ENCODE results near the gene RDH11. TPM values are rescaled to one million over a fixed set of nuclear protein-coding genes. Genes with fewer than 3 reads are reported as not detected.

The RDH11 gene
- total RNA-seq, 4 donors from 2014 or later, result 24.0 to 48.8 (median 34.9) TPM

GRCh38 chr14:67668559-67668958 lies 27.0 kb downstream of the RDH11 start:
- Histone ChIP-seq H3K4me3 (no peak overlapping the region), H3K36me3 (no peaks in the 10 kb centered on the region), H3K27me3 (no peaks in the 10 kb centered on the region), H3K9me3 (no peaks in the 10 kb centered on the region), H3K4me1 (peaks cover 0 to 62% (median 19%) of the 10 kb centered on the region in 4 donors), H3K27ac (no peak overlapping the region)
- DNase-seq (ENCODE audit: low spot score in 2 of 2), result no peak
- TF ChIP-seq POLR2A (IDR thresholded peaks at IDR 0.05), result no peak
- no peak for TF ChIP-seq CTCF (IDR thresholded peaks at IDR 0.05)
- no peak for TF ChIP-seq EP300 (IDR thresholded peaks at IDR 0.05)

GRCh38 chr14:67666750-67667449 lies 28.7 kb downstream of the RDH11 start:
- TF ChIP-seq EP300 (IDR thresholded peaks at IDR 0.05), result no peak
- TF ChIP-seq CTCF (IDR thresholded peaks at IDR 0.05), result peak; percentile 44 to 70 (median 60)
- peaks cover 0 to 5% (median 0%) of the 10 kb centered on the region in 3 donors for H3K36me3 ChIP-seq
- H3K27ac ChIP-seq, result no peak overlapping the region
- H3K27me3 ChIP-seq, result no peaks in the 10 kb centered on the region
- no peak overlapping the region for H3K4me3 ChIP-seq
- 22 to 29% methylated on average over 1 of the region's 1 CpG for WGBS, 2 donors
- no peaks in the 10 kb centered on the region for H3K9me3 ChIP-seq
- peak in 1 of 2 donors; percentile 29 for DNase-seq (ENCODE audit: low spot score in 2 of 2)
- H3K4me1 ChIP-seq, result peaks cover 0 to 46% (median 6%) of the 10 kb centered on the region in 4 donors

- H3K4me3 ChIP-seq, result no peak overlapping the region
- no peaks in the 10 kb centered on the region for H3K9me3 ChIP-seq
- TF ChIP-seq POLR2A (IDR thresholded peaks at IDR 0.05), result no peak
- no peak for TF ChIP-seq CTCF (IDR thresholded peaks at IDR 0.05)
- no peak for TF ChIP-seq EP300 (IDR thresholded peaks at IDR 0.05)
- peaks cover 0 to 36% (median 3%) of the 10 kb centered on the region in 4 donors for H3K4me1 ChIP-seq
- no peaks in the 10 kb centered on the region for H3K27me3 ChIP-seq
- WGBS, 2 donors, result 44 to 68% methylated on average over 2 of the region's 2 CpGs
- H3K27ac ChIP-seq, result no peak overlapping the region
- no peak for DNase-seq (ENCODE audit: low spot score in 2 of 2)
- peaks cover 0 to 8% (median 0%) of the 10 kb centered on the region in 3 donors for H3K36me3 ChIP-seq
Observed at GRCh38 chr14:67665868-67666267, 29.7 kb downstream of the RDH11 start.

- no peak for TF ChIP-seq EP300 (IDR thresholded peaks at IDR 0.05)
- TF ChIP-seq POLR2A (IDR thresholded peaks at IDR 0.05), result no peak
- TF ChIP-seq CTCF (IDR thresholded peaks at IDR 0.05), result no peak
- no peak for DNase-seq (ENCODE audit: low spot score in 2 of 2)
- H3K27ac ChIP-seq, result no peak overlapping the region
- 95 to 96% methylated on average over 4 of the region's 4 CpGs for WGBS, 2 donors
- no peak overlapping the region for H3K4me3 ChIP-seq
- no peaks in the 10 kb centered on the region for H3K9me3 ChIP-seq
- H3K36me3 ChIP-seq, result peaks cover 0 to 21% (median 0%) of the 10 kb centered on the region in 3 donors
- peaks cover 0 to 31% (median 3%) of the 10 kb centered on the region in 4 donors for H3K4me1 ChIP-seq
- no peaks in the 10 kb centered on the region for H3K27me3 ChIP-seq
Observed at GRCh38 chr14:67663633-67664032, 31.9 kb downstream of the RDH11 start.

- DNase-seq (ENCODE audit: low spot score in 2 of 2), result no peak
- no peak overlapping the region for H3K4me3 ChIP-seq
- H3K27me3 ChIP-seq, result no peaks in the 10 kb centered on the region
- TF ChIP-seq EP300 (IDR thresholded peaks at IDR 0.05) (no peak), CTCF (IDR thresholded peaks at IDR 0.05) (no peak), POLR2A (IDR thresholded peaks at IDR 0.05) (no peak)
- no peak overlapping the region for H3K27ac ChIP-seq
- 76 to 82% methylated on average over 6 of the region's 6 CpGs for WGBS, 2 donors
- peaks cover 0 to 99% (median 36%) of the 10 kb centered on the region in 3 donors for H3K36me3 ChIP-seq
- no peaks in the 10 kb centered on the region for H3K9me3 ChIP-seq
- H3K4me1 ChIP-seq, result no peaks in the 10 kb centered on the region
Observed at GRCh38 chr14:67653651-67654280, 41.8 kb downstream of the RDH11 start.
